Measurements from ENCODE around the gene HAUS3. TPM values are rescaled to one million over a fixed set of nuclear protein-coding genes. Genes with fewer than 3 reads are reported as not detected.

The HAUS3 gene
- total RNA-seq, 1 experiment from 2014 or later, result 9.5 TPM

DNA sequence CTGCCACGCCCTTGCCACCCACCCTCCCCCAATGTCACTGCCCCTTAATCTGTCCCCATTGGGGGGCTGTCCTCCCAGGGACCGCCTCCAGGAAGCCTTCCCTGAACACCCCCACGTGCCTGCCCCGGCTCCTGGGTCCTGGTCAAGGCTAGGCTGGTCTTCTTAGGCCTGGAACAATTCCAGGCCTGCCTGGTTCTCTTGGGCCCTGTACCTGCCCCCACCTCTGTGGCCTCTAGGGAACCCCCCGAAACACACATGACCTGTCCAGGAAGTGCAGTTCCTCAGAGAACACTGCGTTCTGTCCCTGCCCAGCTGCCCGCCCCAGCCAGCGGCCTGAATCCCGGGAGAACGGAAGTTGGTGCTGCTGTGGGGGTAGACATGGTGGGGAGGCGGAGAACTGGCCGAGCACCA lies 14.9 kb upstream of the HAUS3 start:
- H3K9me3 ChIP-seq (ENCODE audit: low read length), result no peaks in the 10 kb centered on the region
- H3K27me3 ChIP-seq (ENCODE audit: low read length), result no peaks in the 10 kb centered on the region
- no peaks in the 10 kb centered on the region for H3F3A ChIP-seq (ENCODE audit: low read length, unreplicated experiment)
- ChIA-PET CTCF (no interaction called here), POLR2A (ENCODE audit: unreplicated experiment) (no interaction called here)
- no TSS peak for BruUV-seq (replicated peaks)
- H3K9me2 ChIP-seq (replicated peaks; ENCODE audit: low read length), result no peaks in the 10 kb centered on the region
- H3K27ac ChIP-seq (ENCODE audit: low read length), result no peak overlapping the region
- intact Hi-C loops (cut with micrococcal nuclease), result no loop called here
- 0 out of 2 replicates have a peak, but pooled peaks cover 3% of the 10 kb centered on the region for H3K4me1 ChIP-seq (ENCODE audit: insufficient read depth, low read length)
- no peaks in the 10 kb centered on the region for H3K36me3 ChIP-seq (ENCODE audit: low read depth, low read length)
- DNase-seq, result no peak
- H3K4me3 ChIP-seq (ENCODE audit: low read length), result no peak overlapping the region
- no peak for ATAC-seq
- TF ChIP-seq CTCF (conservative IDR thresholded peaks at IDR 0.05; ENCODE audit: low read depth, low read length) (no peak), EZH2phosphoT487 (IDR thresholded peaks at IDR 0.05; ENCODE audit: borderline replicate concordance, low read length) (no peak), EZH2 (IDR thresholded peaks at IDR 0.05; ENCODE audit: low read length, unreplicated experiment) (no peak)
- H3K9ac ChIP-seq (ENCODE audit: low read length), result no peak overlapping the region
- no peak overlapping the region for H2AFZ ChIP-seq (ENCODE audit: low read length)
- no peaks in the 10 kb centered on the region for H4K20me1 ChIP-seq (ENCODE audit: low read length)
- peaks cover 10% of the 10 kb centered on the region; the same call in 1 of the 2 replicates for H3K79me2 ChIP-seq (ENCODE audit: low read length)
- H3K4me2 ChIP-seq (ENCODE audit: low read length), result no peak overlapping the region

GRCh38 chr4:2256156-2256731 lies 14.3 kb upstream of the HAUS3 start:
- no peak overlapping the region for H2AFZ ChIP-seq (ENCODE audit: low read length)
- H3K79me2 ChIP-seq (ENCODE audit: low read length), result peaks cover 10% of the 10 kb centered on the region; the same call in 1 of the 2 replicates
- no peaks in the 10 kb centered on the region for H3F3A ChIP-seq (ENCODE audit: low read length, unreplicated experiment)
- no peaks in the 10 kb centered on the region for H3K9me3 ChIP-seq (ENCODE audit: low read length)
- BruUV-seq (replicated peaks), result no TSS peak
- H3K4me3 ChIP-seq (ENCODE audit: low read length), result no peak overlapping the region
- ChIA-PET POLR2A (ENCODE audit: unreplicated experiment) (no interaction called here), CTCF (no interaction called here)
- intact Hi-C loops (cut with micrococcal nuclease), result no loop called here
- H3K36me3 ChIP-seq (ENCODE audit: low read depth, low read length), result no peaks in the 10 kb centered on the region
- DNase-seq (no peak), ATAC-seq (no peak)
- H4K20me1 ChIP-seq (ENCODE audit: low read length), result no peaks in the 10 kb centered on the region
- H3K9ac ChIP-seq (ENCODE audit: low read length), result no peak overlapping the region
- no peaks in the 10 kb centered on the region for H3K9me2 ChIP-seq (replicated peaks; ENCODE audit: low read length)
- no peak for TF ChIP-seq EZH2 (IDR thresholded peaks at IDR 0.05; ENCODE audit: low read length, unreplicated experiment)
- no peak for TF ChIP-seq EZH2phosphoT487 (IDR thresholded peaks at IDR 0.05; ENCODE audit: borderline replicate concordance, low read length)
- no peak for TF ChIP-seq CTCF (conservative IDR thresholded peaks at IDR 0.05; ENCODE audit: low read depth, low read length)
- H3K27me3 ChIP-seq (ENCODE audit: low read length), result no peaks in the 10 kb centered on the region
- 0 out of 2 replicates have a peak, but pooled peaks cover 3% of the 10 kb centered on the region for H3K4me1 ChIP-seq (ENCODE audit: insufficient read depth, low read length)
- no peak overlapping the region for H3K4me2 ChIP-seq (ENCODE audit: low read length)
- no peak overlapping the region for H3K27ac ChIP-seq (ENCODE audit: low read length)

DNA sequence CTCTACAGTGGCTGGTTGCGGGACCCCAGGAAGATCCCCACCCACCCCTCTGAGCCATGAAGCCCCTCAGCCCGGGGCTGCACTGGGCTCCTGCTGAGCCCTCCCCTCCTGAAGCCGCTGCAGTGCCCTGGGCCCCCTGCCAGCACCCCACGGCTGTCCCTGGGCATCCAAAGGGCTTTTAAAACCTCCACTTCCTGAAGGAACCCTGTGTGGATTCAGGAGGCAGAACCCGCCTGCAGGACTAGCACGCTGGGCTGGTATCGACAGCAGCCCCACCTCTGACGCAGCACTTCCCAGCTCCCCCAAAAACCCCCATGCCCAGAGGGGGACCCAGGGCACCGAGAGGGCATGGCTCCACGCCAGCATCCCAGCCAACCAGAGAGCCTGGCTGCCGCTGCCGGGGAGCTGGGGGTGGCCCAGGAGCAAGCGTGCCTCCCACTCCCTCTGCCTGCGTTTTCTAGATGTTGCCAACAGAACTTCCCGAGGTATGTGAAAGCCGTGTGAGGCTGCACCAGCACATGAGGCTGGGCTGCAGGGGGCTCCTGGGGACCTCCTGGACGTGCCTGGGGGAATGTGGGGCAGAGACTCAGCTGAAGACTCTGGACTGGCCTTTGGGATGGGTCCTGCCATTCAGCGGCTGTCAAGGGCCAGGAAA lies 13.7 kb upstream of the HAUS3 start:
- H3K4me2 ChIP-seq (ENCODE audit: low read length), result no peak overlapping the region
- no peak for ATAC-seq
- TF ChIP-seq EZH2 (IDR thresholded peaks at IDR 0.05; ENCODE audit: low read length, unreplicated experiment) (no peak), CTCF (conservative IDR thresholded peaks at IDR 0.05; ENCODE audit: low read depth, low read length) (no peak), EZH2phosphoT487 (IDR thresholded peaks at IDR 0.05; ENCODE audit: borderline replicate concordance, low read length) (no peak)
- H4K20me1 ChIP-seq (ENCODE audit: low read length), result no peaks in the 10 kb centered on the region
- H3K27me3 ChIP-seq (ENCODE audit: low read length), result no peaks in the 10 kb centered on the region
- peaks cover 5% of the 10 kb centered on the region; the same call in 1 of the 2 replicates for H3K79me2 ChIP-seq (ENCODE audit: low read length)
- POLR2A ChIA-PET (ENCODE audit: unreplicated experiment), result no interaction called here
- no peak for DNase-seq
- CTCF ChIA-PET, result no interaction called here
- H3K36me3 ChIP-seq (ENCODE audit: low read depth, low read length), result no peaks in the 10 kb centered on the region
- no peaks in the 10 kb centered on the region for H3F3A ChIP-seq (ENCODE audit: low read length, unreplicated experiment)
- H3K9ac ChIP-seq (ENCODE audit: low read length), result no peak overlapping the region
- H3K9me2 ChIP-seq (replicated peaks; ENCODE audit: low read length), result no peaks in the 10 kb centered on the region
- intact Hi-C loops (cut with micrococcal nuclease), result no loop called here
- 0 out of 2 replicates have a peak, but pooled peaks cover 2% of the 10 kb centered on the region for H3K4me1 ChIP-seq (ENCODE audit: insufficient read depth, low read length)
- BruUV-seq (replicated peaks), result no TSS peak
- no peak overlapping the region for H3K4me3 ChIP-seq (ENCODE audit: low read length)
- no peak overlapping the region for H2AFZ ChIP-seq (ENCODE audit: low read length)
- H3K9me3 ChIP-seq (ENCODE audit: low read length), result no peaks in the 10 kb centered on the region
- H3K27ac ChIP-seq (ENCODE audit: low read length), result no peak overlapping the region
